NCI-H82 (cell line): ENCODE data around the gene SPDYE11.
"Not testable (repeated sequence)": the region's sequence is repeated elsewhere in the genome, so short reads cannot be mapped to it uniquely, and the experiment has no call there.

Experiments
- DNase-seq: peaks from one replicate; lab custom pipeline; 2025; lab: John Stamatoyannopoulos, UW

The SPDYE11 gene, protein sequence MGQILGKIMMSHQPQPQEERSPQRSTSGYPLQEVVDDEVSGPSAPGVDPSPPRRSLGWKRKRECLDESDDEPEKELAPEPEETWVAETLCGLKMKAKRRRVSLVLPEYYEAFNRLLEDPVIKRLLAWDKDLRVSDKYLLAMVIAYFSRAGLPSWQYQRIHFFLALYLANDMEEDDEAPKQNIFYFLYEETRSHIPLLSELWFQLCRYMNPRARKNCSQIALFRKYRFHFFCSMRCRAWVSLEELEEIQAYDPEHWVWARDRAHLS

GRCh38 chr7:73057811-73058210 is at the start of gene SPDYE11:
TSS of gene SPDYE11 (minus strand) at chr7:73057911. CDS start at chr7:73056111, 1,800 bp downstream.
- not testable (repeated sequence) for DNase-seq

GRCh38 chr7:73085938-73086337 is 28.2 kb upstream of the SPDYE11 start, which contains the start of gene SPDYE9:
TSS of gene SPDYE9 (minus strand) at chr7:73086038. CDS start at chr7:73084238, 1,800 bp downstream.
- not testable (repeated sequence) for DNase-seq

- DNase-seq: not testable (repeated sequence)
These were observed 28.0 kb downstream of the SPDYE11 start, which contains the start of gene SPDYE8 for GRCh38 chr7:73029666-73030065. TSS of gene SPDYE8 (minus strand) at chr7:73029766. CDS start at chr7:73027966, 1,800 bp downstream.

DNA sequence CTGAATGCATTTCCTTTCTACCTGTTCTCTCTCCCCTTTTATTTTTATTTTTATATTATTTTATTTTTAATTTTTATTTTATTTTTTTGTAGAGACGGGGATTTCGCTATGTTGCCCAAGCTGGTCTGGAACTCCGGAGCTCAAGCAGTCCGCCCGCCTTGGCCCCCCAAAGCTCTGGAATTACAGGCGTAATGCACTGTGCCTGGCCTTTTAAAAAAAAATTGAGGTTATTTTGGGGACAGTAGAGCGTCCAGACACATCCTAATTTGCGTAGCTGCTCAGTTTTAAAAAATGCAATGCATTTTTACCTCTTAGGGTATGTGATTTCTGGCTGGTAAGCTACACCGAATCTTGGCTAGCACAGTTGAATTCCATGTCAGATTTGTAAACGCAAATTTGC is 51.2 kb downstream of the SPDYE11 start:
- not testable (repeated sequence) for DNase-seq

- not testable (repeated sequence) for DNase-seq
These were observed 51.8 kb downstream of the SPDYE11 start for GRCh38 chr7:73005693-73006447.

DNA sequence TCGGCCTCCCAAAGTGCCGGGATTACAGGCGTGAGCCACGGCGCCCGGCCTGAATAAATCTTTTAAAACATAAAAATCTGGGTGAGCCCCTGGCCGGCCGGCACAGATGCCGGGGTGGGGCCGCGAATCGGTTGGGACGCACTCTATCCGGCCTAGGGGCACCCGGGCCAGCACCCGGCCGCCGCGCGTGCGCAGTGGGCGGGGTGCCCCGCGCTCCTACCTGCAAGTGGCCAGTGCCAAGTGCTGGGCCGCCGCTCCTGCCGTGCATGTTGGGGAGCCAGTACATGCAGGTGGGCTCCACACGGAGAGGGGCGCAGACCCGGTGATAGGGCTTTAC is 52.4 kb downstream of the SPDYE11 start:
- DNase-seq: not testable (repeated sequence)

- not testable (repeated sequence) for DNase-seq
These were observed 59.7 kb downstream of the SPDYE11 start for GRCh38 chr7:72997887-72998468.
